SK-N-SH (cell line): ENCODE results near the gene MUTYH. TPM values are rescaled to one million over a fixed set of nuclear protein-coding genes. Genes with fewer than 3 reads are reported as not detected.

Experiments
- CTCF ChIA-PET: fragments of 300-600, 350-600 bp; formaldehyde crosslinking; extraction: SDS; loops from one replicate; lab custom pipeline; 2021; lab: Yijun Ruan, JAX
- POLR2A ChIA-PET: fragments of 350-600 bp; sonication (Branson Sonifier 250); formaldehyde crosslinking; extraction: SDS; loops from one replicate; lab custom pipeline; 2020; ENCODE audit warnings: antibody characterized with exemption, inconsistent platforms; lab: Yijun Ruan, JAX
- DNase-seq: peaks from one replicate; pipeline ENCODE4 v3.0.0; 2012
- H2AFZ ChIP-seq: fragments of 200-600 bp; sonication (generic); 2 replicates; pipeline ENCODE4 v1.8.1; 2016; ENCODE audit warnings: antibody characterized with exemption, mild to moderate bottlenecking, low read depth
- H3F3A ChIP-seq: fragments of 200-600 bp; sonication (generic); replicated peaks from 2 replicates; pipeline ENCODE3; 2016; ENCODE audit warnings: antibody characterized with exemption, mild to moderate bottlenecking; ENCODE audit not compliant: insufficient read depth
- H3K27ac ChIP-seq, 2 experiments: fragments of 200-500 bp in 1 of 2; fragments of 200-600 bp in 1 of 2; sonication (Bioruptor generic) in 1 of 2; sonication (generic), shearing (Covaris generic) in 1 of 2; 2 replicates each; pipeline versions ENCODE4 v1.5.1 to v1.6.1; 2014 to 2016; ENCODE audit warnings: low read depth in 2 of 2, inconsistent platforms in 1 of 2, low read length in 1 of 2, mild to moderate bottlenecking in 1 of 2, mixed read lengths in 1 of 2
- H3K27me3 ChIP-seq: fragments of 200-600 bp; sonication (generic), shearing (Covaris generic); 2 replicates; pipeline ENCODE4 v1.6.1; 2016; ENCODE audit warnings: mixed run types; ENCODE audit not compliant: insufficient read depth
- H3K36me3 ChIP-seq, 2 experiments: fragments of 200-500 bp in 1 of 2; fragments of 200-600 bp in 1 of 2; sonication (Bioruptor generic) in 1 of 2; sonication (generic) in 1 of 2; replicated peaks in 1 of 2; 2 replicates each; pipeline versions ENCODE3 to v1.5.1; 2014 to 2016; ENCODE audit warnings: low read length in 1 of 2, mild to moderate bottlenecking in 1 of 2; ENCODE audit not compliant: insufficient read depth in 2 of 2, control insufficient read depth in 1 of 2
- H3K4me1 ChIP-seq, 2 experiments: fragments of 200-500 bp in 1 of 2; fragments of 200-600 bp in 1 of 2; sonication (Bioruptor generic) in 1 of 2; sonication (generic), shearing (Covaris generic) in 1 of 2; 2 replicates each; pipeline versions ENCODE4 v1.5.1 to v1.6.1; 2014 to 2016; ENCODE audit warnings: low read depth in 1 of 2, low read length in 1 of 2, mixed run types in 1 of 2; ENCODE audit not compliant: insufficient read depth in 2 of 2, control insufficient read depth in 1 of 2
- H3K4me2 ChIP-seq: fragments of 200-600 bp; sonication (generic), shearing (Covaris generic); 2 replicates; pipeline ENCODE4 v1.6.1; 2017; ENCODE audit warnings: mixed run types
- H3K4me3 ChIP-seq, 2 experiments: fragments of 200-500 bp in 1 of 2; fragments of 200-600 bp in 1 of 2; sonication (Bioruptor generic) in 1 of 2; sonication (generic), shearing (Covaris generic) in 1 of 2; 2 replicates each; pipeline versions ENCODE4 v1.5.1 to v1.8.1; 2014 to 2016; ENCODE audit warnings: low read depth in 2 of 2, inconsistent platforms in 1 of 2, low read length in 1 of 2, mild to moderate bottlenecking in 1 of 2, mixed read lengths in 1 of 2, moderate library complexity in 1 of 2
- H3K79me2 ChIP-seq: fragments of 200-600 bp; sonication (generic); 2 replicates; pipeline ENCODE4 v1.8.1; 2017; ENCODE audit warnings: mild to moderate bottlenecking; ENCODE audit not compliant: insufficient read depth
- H3K9ac ChIP-seq: fragments of 200-600 bp; sonication (generic); 2 replicates; pipeline ENCODE4 v1.6.1; 2017; ENCODE audit warnings: mixed run types
- H3K9me2 ChIP-seq: fragments of 200-600 bp; sonication (generic); 2 replicates; pipeline ENCODE4 v1.6.1; 2017; ENCODE audit warnings: mixed run types
- H3K9me3 ChIP-seq: fragments of 200-600 bp; sonication (generic); 2 replicates; pipeline ENCODE4 v1.6.1; 2017; ENCODE audit warnings: mixed run types, mild to moderate bottlenecking, moderate library complexity
- H4K20me1 ChIP-seq: fragments of 200-600 bp; sonication (generic); 2 replicates; pipeline ENCODE4 v1.6.1; 2017; ENCODE audit warnings: mild to moderate bottlenecking, mixed run types; ENCODE audit not compliant: insufficient read depth
- ELF1 ChIP-seq: IDR thresholded peaks from 2 replicates; pipeline ENCODE4 v1.4.0; 2012
- FOXM1 ChIP-seq: IDR thresholded peaks from 2 replicates; pipeline ENCODE4 v1.4.0; 2012; ENCODE audit warnings: low read depth, mild to moderate bottlenecking
- JUND ChIP-seq: IDR thresholded peaks from 2 replicates; pipeline ENCODE4 v1.4.0; 2012
- NFIC ChIP-seq: IDR thresholded peaks from 2 replicates; pipeline ENCODE4 v1.4.0; 2012; ENCODE audit warnings: borderline replicate concordance
- RXRA ChIP-seq: IDR thresholded peaks from 2 replicates; pipeline ENCODE4 v1.4.0; 2012; ENCODE audit warnings: low read depth, mild to moderate bottlenecking, borderline replicate concordance
- TEAD4 ChIP-seq: IDR thresholded peaks from 2 replicates; pipeline ENCODE4 v1.4.0; 2012; ENCODE audit warnings: mild to moderate bottlenecking, borderline replicate concordance; ENCODE audit not compliant: insufficient read depth
- YY1 ChIP-seq: IDR thresholded peaks from 2 replicates; pipeline ENCODE4 v1.4.0; 2012; ENCODE audit warnings: low read depth, mild to moderate bottlenecking
- WGBS: methylation state at CpG from one replicate; pipeline ENCODE4 v1.1.6; 2017; ENCODE audit warnings: low lambda C conversion rate; 5-methylcytosine and 5-hydroxymethylcytosine counted together
- polyA plus RNA-seq, 3 experiments: library from polyadenylated mRNA; depleted of rRNA; stranded (reverse); fragments of >200 nt; gene quantifications; 2 replicates each; pipeline ENCODE4 v1.2.3, GENCODE V29; 2012
- TF ChIP-seq, protein P1 (sequence below): fragments of 150-350 bp; IDR thresholded peaks from 2 replicates; pipeline ENCODE4 v1.6.1; 2017; ENCODE audit warnings: antibody characterized with exemption, low read length, low read depth, borderline replicate concordance
- TF ChIP-seq, protein P2 (sequence below): IDR thresholded peaks from 2 replicates; pipeline ENCODE4; 2012
- TF ChIP-seq, protein P3 (sequence below): IDR thresholded peaks from 2 replicates; pipeline ENCODE4 v1.4.0; 2012; ENCODE audit warnings: low read depth
- TF ChIP-seq, protein P4 (sequence below): fragments of 200-600 bp; sonication (generic); IDR thresholded peaks from 2 replicates; pipeline ENCODE4 v1.6.1; 2017; ENCODE audit warnings: antibody characterized with exemption, mild to moderate bottlenecking, moderate library complexity
- TF ChIP-seq, protein P5 (sequence below): fragments of 150-350 bp; IDR thresholded peaks from 2 replicates; pipeline ENCODE4 v1.6.1; 2016; ENCODE audit warnings: mild to moderate bottlenecking, low read depth, low read length

The MUTYH gene
- polyA plus RNA-seq, 1 of the 3 experiments (the other 2 are of a cell fraction): 23.3 TPM

GRCh38 chr1:45329445-45329844, 10.8 kb downstream of the MUTYH start:
- H3K27me3 ChIP-seq: no peaks in the 10 kb centered on the region
- CTCF ChIA-PET: interaction anchor here (1.1 to 2.3 kb wide), 3 partner anchors 10 to 24 kb away, joined by 3 to 8 read pairs (median 5); partner anchors contain the start of genes MUTYH and TOE1
- no peak overlapping the region for H2AFZ ChIP-seq
- peaks cover 3 to 28% of the 10 kb centered on the region in 2 experiments for H3K36me3 ChIP-seq
- no peaks in the 10 kb centered on the region for H3K9me3 ChIP-seq
- H3F3A ChIP-seq: no peaks in the 10 kb centered on the region
- DNase-seq: no peak
- H3K4me1 ChIP-seq: peaks cover 0 to 8% of the 10 kb centered on the region in 2 experiments; a peak in 1 of 4 replicates
- POLR2A ChIA-PET: interaction anchor here (1.1 kb wide), 1 partner anchor 10 kb away, joined by 7 read pairs; the partner anchor contains the start of gene TOE1
- no peaks in the 10 kb centered on the region for H3K79me2 ChIP-seq
- TF ChIP-seq ELF1: no peak
- no peak for TF ChIP-seq JUND
- TF ChIP-seq, protein P1, sequence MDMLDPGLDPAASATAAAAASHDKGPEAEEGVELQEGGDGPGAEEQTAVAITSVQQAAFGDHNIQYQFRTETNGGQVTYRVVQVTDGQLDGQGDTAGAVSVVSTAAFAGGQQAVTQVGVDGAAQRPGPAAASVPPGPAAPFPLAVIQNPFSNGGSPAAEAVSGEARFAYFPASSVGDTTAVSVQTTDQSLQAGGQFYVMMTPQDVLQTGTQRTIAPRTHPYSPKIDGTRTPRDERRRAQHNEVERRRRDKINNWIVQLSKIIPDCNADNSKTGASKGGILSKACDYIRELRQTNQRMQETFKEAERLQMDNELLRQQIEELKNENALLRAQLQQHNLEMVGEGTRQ: no peak
- TF ChIP-seq, protein P2, sequence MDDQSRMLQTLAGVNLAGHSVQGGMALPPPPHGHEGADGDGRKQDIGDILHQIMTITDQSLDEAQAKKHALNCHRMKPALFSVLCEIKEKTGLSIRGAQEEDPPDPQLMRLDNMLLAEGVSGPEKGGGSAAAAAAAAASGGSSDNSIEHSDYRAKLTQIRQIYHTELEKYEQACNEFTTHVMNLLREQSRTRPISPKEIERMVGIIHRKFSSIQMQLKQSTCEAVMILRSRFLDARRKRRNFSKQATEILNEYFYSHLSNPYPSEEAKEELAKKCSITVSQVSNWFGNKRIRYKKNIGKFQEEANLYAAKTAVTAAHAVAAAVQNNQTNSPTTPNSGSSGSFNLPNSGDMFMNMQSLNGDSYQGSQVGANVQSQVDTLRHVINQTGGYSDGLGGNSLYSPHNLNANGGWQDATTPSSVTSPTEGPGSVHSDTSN: no peak
- no peak for TF ChIP-seq NFIC
- TF ChIP-seq, protein P3, sequence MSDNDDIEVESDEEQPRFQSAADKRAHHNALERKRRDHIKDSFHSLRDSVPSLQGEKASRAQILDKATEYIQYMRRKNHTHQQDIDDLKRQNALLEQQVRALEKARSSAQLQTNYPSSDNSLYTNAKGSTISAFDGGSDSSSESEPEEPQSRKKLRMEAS: no peak
- TF ChIP-seq TEAD4: no peak
- TF ChIP-seq, protein P4, sequence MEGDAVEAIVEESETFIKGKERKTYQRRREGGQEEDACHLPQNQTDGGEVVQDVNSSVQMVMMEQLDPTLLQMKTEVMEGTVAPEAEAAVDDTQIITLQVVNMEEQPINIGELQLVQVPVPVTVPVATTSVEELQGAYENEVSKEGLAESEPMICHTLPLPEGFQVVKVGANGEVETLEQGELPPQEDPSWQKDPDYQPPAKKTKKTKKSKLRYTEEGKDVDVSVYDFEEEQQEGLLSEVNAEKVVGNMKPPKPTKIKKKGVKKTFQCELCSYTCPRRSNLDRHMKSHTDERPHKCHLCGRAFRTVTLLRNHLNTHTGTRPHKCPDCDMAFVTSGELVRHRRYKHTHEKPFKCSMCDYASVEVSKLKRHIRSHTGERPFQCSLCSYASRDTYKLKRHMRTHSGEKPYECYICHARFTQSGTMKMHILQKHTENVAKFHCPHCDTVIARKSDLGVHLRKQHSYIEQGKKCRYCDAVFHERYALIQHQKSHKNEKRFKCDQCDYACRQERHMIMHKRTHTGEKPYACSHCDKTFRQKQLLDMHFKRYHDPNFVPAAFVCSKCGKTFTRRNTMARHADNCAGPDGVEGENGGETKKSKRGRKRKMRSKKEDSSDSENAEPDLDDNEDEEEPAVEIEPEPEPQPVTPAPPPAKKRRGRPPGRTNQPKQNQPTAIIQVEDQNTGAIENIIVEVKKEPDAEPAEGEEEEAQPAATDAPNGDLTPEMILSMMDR: no peak
- TF ChIP-seq, protein P5, sequence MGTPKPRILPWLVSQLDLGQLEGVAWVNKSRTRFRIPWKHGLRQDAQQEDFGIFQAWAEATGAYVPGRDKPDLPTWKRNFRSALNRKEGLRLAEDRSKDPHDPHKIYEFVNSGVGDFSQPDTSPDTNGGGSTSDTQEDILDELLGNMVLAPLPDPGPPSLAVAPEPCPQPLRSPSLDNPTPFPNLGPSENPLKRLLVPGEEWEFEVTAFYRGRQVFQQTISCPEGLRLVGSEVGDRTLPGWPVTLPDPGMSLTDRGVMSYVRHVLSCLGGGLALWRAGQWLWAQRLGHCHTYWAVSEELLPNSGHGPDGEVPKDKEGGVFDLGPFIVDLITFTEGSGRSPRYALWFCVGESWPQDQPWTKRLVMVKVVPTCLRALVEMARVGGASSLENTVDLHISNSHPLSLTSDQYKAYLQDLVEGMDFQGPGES: no peak
- TF ChIP-seq RXRA: no peak
- no peak for TF ChIP-seq FOXM1
- no peak for TF ChIP-seq YY1
- TF ChIP-seq, all 33 proteins: peak for 0
- Histone ChIP-seq H3K4me2 (no peak overlapping the region), H3K9ac (no peak overlapping the region), H3K9me2 (no peaks in the 10 kb centered on the region), H4K20me1 (no peaks in the 10 kb centered on the region), H3K4me3 (no peak overlapping the region), H3K27ac (no peak overlapping the region)
- 70% methylated on average over 3 of the region's 4 CpGs for WGBS
